ENCODE results near the gene ADAT3.
"Not testable (repeated sequence)": the region's sequence is repeated elsewhere in the genome, so short reads cannot be mapped to it uniquely, and the experiment has no call there.

The ADAT3 gene

DNA sequence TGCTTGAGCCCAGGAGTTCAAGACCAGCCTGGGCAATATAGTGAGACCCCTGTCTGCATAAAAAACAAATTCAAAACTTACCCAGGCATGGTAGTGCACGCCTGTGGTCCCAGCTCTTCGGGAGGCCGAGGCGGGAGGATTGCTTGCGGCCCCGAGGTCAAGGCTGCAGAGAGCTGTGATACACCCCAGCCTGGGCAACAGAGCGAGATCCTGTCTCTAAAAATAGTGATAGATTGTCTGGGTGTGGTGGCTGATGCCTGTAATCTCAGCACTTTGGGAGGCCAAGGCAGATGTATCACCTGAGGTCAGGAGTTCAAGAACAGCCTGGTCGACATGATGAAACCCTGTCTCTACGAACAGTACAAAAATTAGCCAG, 37.9 kb upstream of the ADAT3 start:
- DNase-seq: no peak

DNA sequence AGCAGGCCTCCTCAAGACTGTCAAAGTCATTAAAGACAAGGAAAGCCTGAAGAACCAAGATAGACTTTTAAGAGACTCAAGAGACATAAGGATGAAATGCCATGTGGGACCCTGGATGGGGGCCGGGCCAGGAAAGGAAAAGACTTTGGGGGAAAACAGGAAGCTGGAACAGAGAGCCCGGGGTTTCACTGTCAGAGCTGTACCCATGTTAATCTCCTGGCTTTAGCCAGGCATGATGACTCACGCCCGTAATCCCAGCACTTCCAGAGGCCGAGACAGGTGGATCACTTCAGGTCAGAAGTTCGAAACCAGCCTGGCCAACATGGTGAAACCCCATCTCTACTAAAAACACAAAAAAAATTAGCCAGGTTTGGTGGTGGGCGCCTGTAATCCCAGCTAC, 36.2 kb upstream of the ADAT3 start:
- DNase-seq: peak; percentile 77

DNA sequence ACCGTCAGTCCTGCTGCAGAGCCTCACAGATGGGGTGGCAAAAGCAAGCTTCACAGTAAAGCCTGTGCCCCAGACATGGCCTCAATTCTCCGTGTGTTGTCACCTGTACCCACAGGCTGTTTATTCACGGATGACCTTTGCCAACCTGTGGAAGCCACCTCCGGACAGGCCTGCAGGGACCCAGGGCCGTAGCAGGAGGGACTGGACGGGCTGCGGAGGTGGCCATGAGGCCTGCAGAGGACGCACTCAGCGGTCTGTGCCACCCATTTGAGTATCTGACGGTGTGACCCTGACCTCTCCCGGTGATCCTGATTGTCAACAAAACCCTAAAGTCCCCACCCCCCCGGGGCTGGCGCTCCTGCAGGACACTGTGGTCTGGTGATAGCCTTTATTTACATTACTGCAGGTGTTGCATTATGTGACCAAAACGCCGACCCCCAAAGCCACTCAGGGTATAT, 34.0 kb upstream of the ADAT3 start:
- no peak for DNase-seq

DNA sequence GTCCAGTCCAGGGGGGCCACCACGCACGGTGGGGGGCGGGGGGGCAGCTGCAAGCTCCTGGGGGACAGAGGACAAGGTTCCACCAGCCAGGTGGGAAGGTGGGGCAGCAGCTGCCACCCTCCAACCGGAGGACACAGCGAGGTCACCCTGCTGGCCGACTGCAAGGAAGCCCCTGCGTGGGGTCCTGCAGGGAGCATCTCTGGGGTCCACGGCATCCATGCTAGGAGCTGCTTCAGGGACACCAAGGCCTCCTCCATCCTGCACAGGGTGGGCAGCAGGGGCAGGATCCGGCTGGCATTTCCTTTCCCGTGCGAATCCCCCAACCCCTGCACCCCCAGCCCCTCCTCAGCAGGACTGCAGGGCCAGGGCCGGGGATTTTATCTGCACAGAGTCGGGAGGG, 33.6 kb upstream of the ADAT3 start:
- no peak for DNase-seq

DNA sequence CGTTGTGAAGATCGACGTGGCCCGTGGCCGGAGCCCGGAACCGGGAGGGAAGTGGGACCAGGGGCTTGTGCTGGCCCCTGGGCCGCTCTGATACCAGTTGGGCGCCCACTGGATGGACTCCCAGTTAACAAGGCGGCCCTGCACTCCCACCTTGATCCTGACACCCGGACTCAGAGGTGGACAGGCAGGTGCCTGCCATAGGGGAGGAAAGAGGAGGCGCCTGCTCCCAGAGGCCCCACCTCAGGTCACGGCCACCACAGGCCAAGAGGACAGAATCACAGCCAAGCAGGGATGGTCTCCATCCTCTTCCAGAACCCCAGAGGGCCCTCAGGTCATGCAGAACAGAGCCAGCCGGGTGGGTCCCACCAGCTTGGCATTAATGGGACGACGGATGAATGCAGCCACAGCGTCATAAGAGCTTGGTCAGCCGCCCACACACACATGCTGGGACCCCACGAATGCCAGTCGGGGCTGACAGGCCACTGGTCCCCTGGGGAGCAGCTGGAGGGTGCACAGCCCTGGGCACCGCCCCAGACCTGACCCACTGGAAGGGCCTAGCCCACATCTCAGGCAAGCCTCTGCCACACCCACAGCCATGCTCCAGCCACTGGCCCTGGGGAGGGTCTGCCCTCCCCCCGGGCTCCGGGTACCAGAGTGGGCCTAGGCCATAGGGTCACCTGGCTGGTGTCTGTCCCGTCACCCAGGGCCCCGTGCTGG, 32.2 kb upstream of the ADAT3 start:
- DNase-seq: no peak

DNA sequence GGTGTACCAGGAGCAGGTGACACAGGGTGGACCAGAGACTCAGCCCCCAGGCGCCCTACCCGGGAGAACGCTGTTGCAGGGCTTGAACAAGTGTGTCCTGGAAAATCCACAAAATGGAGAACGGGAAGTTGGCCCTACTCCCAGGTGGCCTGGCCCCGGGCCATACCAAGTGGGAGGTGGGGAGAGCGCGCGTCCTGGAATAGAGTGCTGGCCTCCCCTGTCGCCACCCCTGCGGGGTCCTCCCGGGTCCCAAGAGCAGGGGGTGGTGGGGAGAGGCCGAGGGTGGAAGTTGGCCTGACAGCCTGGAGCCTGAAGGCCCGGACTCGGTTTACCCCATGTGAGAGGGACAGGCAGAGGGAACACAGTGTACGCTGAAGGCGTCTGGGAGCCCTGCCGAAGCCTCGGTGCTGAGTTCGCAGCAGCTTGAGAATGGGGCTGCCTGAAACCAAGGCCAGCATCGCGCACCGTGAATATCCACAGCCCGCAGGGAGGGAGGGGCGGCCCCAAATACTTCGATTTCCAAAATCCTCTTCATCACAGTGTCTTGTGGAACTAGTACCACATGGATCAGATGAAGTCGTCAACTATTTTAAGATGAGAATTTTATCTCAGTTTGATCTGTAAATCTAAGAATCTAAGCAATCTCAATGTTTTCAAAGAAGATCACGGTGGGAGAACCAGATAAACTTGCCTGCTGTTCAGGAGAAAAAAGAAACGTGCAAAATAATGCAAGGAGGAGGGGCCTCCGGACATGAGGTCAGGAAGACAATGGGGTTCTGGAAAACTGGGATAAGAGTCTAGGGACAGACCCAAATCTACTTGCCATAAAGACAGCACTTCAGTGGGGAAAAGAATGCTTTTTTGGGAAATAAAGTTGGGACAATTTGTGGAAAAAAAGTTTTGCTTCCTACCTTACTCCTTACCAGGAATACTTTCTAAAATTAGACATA, 31.4 kb upstream of the ADAT3 start:
- DNase-seq: no peak

DNA sequence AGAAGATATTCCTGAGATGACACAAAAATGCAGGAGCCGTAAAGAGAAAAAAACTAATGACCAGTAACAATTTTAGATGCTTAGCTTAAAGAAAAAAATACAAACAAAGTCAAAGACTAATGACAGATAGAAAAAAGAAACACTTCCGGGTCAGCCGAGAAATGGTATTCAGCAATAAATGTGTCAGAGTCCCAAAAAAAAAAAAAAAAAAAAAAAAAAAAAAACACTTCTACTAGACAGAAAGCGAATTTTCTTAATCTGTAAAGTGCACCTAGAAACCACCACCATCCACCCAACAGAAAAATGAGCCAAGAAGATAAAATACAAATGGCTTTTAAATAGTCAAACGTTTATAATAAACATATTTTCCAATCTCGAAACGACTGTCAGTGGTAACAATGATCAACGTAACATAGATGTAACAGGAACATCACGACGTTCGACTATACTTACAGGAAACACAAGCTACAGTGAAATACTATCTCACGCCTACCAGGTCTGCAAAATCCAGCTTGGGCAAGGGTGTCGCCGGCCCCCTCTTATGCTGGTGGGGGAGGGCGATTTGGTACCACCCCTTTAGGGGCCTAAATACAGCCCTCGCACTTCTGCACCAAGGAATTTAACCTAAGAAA, 30.5 kb upstream of the ADAT3 start:
- no peak for DNase-seq

DNA sequence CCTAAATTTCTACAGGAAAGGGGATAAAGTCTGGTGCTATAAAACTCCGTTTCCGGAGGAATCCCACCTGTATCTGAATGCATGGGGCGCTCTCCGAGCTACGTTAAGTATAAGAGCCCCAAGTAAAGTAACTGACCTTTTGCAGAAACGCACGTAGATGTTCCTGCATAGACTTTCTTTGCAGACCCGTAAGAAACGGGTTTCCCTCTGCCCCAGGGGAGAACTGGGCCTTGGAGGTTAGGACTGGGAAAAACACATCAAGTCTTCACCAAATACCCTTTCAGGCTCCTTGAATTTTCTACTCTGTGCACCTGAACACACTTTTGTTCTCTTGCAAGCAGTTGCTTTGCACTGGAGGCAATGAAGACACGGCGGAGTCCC, 29.9 kb upstream of the ADAT3 start:
- DNase-seq: not testable (repeated sequence)

DNA sequence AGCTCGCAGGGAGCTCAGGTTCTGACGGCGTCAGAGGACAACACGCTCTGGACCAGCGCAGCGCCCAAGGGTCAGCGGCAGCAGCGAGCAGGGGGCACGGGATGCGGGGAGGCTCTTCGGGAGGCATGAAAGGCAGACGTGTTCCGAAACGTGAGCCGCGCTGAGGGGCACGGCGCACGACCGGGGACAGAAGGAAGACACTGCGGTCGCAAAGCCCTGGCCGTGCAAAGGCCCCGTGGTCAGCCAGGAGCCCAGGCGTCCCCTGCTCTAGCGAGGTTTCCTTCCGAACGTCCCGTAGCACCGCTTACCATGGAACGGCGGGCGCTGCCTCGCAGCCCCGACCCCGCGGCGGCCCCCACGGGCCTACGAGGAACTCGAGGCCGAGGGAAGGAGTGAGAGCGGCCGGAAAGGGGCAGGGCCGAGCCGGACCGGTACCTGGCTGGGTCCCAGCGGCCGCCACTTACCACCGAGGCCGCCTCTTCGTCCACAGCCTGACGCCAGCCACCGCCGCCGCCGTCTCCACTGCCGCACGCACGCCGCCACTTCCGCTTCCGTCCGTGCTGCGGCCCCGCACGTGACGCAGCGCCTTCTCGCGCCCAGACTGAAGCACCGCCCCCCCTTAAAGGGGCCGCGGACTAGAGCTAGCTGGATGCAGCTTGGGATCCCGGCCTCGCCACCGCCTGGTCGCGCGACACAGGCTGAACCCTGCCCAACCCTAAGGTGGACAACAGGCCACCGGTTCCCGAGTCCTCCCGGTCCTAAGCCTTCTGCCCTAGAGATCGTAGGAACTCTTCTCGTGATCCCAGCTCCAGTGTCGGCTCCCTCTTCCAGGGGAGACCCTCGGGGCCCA, 29.3 kb upstream of the ADAT3 start:
- peak; percentile 93 for DNase-seq

DNA sequence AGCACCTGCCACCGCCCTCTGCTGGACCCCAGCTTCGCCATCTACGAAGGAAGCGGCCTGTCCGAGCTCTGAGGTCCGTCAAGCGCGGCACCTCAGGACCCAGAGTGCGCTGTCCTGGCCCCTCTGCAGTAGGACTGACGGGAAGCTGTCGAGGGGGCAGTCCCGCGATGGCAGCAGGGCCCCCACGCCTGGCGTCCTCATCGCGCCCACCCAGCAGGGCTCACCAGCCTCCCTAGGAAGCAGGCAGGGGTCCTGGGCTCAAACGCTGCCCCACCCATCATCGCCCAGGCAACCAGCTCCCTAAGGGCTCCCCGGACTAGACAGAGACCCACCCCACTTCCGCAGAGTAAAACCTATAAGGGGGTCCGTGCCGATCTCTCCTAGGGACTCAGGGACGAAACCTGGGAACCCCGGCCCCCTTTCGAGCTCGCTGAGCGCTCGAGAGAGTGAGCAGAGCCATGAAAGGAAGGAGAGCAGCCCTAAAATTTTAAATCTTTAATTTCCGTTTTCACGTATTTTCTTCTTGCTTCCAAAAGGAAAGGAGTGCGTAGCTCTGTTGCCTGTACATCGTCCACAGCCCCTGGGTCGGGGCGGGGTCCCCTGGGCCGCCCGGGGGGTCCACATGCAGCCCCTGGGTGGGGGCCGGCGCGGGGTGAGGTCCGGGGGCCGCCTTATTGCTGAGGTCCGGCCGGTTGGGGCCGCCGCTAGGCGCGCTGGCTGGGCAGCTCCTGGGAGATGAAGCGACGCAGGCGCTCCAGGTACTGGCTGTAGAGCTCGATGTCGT, 28.5 kb upstream of the ADAT3 start:
- not testable (repeated sequence) for DNase-seq

DNA sequence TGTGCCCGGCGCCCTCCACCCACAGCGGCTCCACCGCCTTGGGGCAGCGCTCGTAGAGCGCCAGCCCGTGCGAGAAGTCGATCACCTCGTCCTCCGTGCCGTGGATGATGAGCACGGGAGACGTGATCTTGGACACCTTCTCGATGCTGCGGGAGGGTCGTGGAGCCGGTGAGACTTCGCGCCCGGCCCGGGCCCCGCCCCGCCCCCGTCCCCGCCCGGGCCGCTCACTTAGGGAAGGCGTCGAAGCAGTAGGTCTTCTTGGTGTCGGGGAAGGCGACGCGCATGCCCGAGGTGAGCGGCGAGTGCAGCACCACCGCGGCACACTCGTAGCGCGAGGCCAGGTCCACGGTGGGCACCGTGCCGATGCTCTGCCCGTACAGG, 27.9 kb upstream of the ADAT3 start:
- not testable (repeated sequence) for DNase-seq

DNA sequence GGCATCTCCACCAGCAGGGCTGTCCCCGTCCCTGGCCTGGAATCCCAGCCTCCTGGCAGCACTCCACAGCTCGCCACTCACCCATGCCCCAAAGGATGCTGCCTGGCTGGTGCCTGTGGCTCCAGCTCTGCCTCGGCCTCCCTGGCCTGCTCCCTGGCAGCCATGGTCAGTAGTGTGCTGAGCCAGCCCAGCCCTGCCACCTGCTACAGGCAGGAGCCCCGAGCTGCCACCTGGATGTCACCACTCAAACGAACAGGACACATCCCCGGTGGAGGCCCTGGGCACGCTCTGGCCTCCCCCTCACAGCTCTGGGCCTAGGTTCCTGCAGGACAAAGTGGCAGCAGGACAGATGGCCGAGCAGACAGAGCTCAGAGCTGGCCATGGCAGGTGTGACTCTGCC, 26.6 kb upstream of the ADAT3 start:
- DNase-seq: not testable (repeated sequence)

DNA sequence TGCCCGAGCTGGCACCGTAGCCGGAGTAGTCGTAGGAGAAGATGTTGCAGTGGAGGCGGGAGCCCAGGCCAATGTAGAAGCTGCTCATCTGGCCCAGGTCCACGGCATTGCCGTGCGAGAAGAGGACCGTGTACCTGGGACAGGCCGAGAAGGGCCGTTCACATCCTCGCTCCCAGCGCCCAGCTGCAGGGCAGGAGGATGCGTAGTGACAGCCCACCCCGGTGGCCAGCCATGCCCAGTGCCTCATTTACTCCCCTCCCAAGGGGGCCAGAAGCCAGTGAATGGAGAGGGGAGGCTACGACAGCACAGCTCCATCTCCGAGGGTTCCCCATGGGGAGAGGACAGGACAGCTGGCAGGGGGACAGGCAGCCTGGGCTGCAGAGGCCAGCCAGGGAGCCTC, 25.2 kb upstream of the ADAT3 start:
- not testable (repeated sequence) for DNase-seq

DNA sequence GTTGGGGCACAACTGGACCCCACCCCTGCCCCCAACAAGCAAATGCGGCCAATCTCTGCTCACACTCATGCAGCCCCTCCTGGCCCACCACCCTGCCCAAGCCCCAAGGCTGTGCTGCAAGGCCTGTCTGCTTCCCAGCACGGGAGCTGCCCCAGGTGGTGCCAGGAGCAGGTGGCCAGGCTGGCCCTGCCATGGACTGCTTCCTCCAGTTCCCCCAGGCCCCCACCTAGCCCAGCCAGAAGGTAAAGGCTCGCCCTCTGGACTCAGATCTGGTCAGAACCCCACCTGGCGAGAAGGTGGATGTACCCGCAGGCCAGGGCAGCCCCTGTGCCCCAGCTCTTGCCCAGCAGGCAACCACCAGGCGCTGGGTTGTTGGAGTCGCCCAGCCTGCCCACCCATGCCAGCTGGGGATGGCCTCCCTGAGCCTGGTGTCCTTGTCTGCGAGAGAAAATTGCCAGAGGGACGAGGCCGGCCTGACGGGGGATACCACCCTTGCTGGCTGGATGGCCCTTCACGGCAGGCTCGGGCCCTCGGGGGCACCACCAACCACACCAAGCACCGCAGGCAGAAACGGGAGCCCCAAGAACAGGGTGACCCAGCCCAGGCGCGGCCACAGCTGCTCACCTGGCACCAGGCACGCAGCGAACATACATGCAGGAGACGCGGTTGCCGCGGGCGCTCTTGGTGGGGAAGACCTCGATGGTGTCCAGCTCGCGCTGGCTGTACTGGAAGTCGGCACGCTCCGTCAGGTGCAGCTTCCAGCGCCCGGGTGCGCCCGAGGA, 24.4 kb upstream of the ADAT3 start:
- DNase-seq: no peak

DNA sequence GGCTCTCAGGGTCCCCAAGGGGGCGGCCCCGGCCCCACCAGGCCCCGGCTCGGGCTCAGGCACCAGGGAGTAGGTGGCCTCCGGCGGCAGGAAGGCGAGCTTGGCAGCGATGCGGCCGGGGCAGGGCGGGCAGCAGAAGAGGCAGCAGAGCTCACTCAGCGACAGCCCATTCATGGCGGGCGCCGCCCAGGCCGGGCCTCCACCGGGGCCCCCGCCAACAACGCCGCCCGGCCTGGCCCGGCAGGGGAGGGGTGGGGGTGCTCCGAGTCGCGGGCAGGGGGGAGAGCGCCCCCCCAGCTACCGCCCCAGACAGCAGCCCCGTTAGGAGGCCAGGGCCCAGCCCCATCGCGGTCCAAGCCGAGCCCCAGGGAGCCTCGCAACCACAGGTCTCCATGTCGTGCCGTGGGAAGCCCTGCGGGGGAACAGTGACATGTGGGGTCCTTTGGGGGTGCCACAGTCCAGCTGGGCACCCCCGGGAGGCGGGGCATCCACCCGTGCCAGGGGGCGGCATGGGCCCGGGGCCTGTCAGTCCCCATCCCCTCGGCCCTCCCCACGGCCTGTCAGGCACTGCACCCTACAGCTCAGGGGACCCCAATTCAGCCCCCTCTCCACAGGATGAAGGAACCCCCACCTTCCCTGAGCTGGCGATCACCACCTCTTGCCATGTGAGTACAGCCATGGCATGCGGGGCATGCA, 23.7 kb upstream of the ADAT3 start:
- DNase-seq: not testable (repeated sequence)

DNA sequence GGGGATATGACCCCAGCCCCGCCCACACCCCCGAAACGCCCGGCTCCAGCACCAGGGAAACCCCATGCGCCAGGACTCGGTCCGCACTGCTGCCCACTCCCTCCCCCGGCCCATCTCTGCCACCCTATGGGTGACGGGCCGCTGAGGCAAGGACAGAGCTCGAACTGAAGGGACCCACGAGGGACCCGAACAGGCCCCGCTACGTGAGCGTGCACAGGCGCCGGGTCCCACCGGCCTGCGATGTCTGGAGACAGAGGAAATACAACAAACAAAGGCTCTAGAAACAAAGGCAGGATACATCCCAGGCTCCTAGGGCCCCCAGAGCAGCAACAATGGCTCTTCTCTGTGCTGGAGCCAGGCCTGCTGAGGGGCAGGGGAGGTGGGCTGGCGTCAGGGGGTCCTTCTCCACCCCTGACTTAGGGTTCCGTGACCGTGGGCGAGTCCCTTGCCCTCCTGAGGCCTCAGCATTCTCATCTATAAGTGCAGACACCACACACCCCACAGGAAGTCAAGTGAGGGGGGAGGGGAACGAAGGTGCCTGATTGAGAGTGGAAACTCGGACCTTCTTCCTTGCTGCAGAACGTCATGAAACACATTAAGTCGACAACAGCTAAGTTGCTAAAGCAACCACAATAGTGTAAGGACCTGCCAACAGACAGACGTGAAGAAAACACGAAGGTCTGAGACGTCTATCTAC, 23.0 kb upstream of the ADAT3 start:
- DNase-seq: peak; percentile 35

DNA sequence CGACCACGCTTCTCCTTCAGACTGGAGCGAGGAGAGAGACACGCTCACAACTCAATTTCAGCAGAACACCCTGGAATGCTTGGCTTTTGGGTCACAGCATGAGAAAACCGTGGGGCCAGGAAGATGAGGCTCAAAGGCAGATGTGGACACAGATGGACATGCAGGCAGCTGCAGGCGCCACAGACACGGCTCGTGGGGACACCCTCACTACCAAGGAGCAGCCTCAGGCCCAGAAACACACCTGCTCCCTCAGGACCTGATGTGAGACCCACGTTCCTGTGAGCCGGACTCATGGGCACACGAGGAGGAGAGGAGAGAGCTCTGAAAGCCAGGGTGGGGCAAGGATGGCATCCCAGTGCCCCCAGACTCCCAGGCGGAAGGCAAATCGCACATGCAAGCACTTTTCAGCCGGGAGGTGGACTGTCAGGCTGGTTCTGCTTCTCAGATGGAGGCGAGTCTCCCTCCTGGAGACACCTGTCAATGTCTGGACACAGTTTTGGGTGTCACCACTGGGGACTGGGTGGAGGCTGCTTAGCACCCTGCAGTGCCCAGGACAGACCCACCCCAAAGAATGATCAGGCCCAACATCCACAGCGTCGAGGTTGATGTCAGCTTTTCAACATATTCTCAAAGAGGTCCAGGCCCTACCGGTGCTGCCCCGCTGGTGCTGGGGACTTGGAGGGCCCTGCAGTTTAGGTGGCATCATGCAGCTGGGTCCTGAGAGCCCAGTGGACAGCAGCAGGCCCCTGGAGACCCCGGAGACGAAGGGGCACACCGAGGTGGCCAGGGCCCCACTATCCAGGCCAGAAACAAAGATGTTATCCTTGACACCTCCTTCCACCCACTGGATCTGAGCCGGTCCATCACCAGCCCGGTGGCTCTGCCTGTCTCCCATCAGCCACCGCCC, 22.2 kb upstream of the ADAT3 start:
- no peak for DNase-seq

DNA sequence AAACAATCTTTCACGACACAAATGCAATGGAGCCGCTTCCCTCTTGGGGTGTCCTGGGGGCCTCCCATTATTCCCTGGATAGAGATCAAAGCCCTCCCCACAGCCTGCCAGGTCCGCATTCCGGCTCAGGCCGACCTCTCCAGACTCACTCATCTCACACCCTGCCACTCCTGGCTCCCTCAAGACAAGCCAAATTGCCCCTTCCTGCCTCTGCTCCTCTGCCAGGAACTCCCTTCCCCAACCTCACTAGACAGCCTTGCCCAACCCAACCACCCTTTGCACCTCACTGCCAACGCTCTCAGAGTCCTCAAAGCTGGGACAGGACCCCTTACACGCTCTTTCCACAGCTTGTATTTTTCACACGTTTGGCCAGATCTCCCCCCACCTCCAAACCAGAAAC, 21.4 kb upstream of the ADAT3 start:
- DNase-seq: no peak

DNA sequence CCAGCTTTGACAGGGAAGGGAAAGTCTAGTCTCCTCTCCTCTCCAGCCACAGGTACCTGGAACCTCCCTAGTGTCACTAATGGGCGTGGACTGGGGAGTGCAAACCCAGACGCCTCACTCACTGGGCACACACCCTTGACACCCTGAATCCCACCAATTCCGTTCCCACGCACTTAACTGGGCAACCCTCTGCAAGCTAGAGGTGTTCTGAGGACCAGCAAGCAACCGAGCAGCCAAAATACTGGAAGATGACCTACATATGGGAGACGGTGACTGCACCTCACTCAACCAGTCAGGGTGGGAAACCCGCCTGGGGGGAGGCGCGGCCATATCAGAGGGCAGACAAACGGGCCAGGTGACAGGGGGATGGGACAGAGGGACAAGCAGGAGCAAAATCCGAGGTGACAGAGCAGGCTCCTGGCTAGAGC, 20.9 kb upstream of the ADAT3 start:
- DNase-seq: no peak
